OCI-LY3 (cell line): ENCODE measurements around the gene PDE10A.

ENCODE experiments used
- CTCF ChIP-seq: fragments of 200-600, 300-600 bp; sonication (generic); IDR thresholded peaks from 2 replicates; pipeline ENCODE4 v1.5.1; 2014; ENCODE audit warnings: antibody characterized with exemption, low read length, low read depth
- EZH2phosphoT487 ChIP-seq: fragments of 200-600 bp; shearing (Covaris generic); IDR thresholded peaks from 2 replicates; pipeline ENCODE4 v1.6.1; 2018; ENCODE audit warnings: antibody characterized with exemption, mixed run types, low read depth

- TF ChIP-seq CTCF = no peak
- no peak for TF ChIP-seq EZH2phosphoT487
These were observed 5.9 kb upstream of the PDE10A start for GRCh38 chr6:165668951-165669350.
